Measurements from ENCODE around the gene ARL3.
A peak's percentile ranks its signal among the peaks of the same experiment; 100 is the strongest.
"Not testable (repeated sequence)": the region's sequence is repeated elsewhere in the genome, so short reads cannot be mapped to it uniquely, and the experiment has no call there.

The ARL3 gene

GRCh38 chr10:102673819-102674511 is 40.2 kb downstream of the ARL3 start:
- peak in 3 of 4 experiments; percentile 30 to 46 (median 42) for DNase-seq (ENCODE audit: low read depth in 4 of 4, low spot score in 1 of 4)

GRCh38 chr10:102673236-102673818 is 40.9 kb downstream of the ARL3 start:
- DNase-seq (ENCODE audit: low read depth in 4 of 4, low spot score in 1 of 4): no peak

- DNase-seq (ENCODE audit: low read depth in 4 of 4, low spot score in 1 of 4): no peak
Observed at GRCh38 chr10:102670871-102671434, 43.2 kb downstream of the ARL3 start.

- DNase-seq (ENCODE audit: low read depth in 4 of 4, low spot score in 1 of 4): no peak
Observed at GRCh38 chr10:102670065-102670670, 44.0 kb downstream of the ARL3 start.

- DNase-seq (ENCODE audit: low read depth in 4 of 4, low spot score in 1 of 4): no peak
Observed at GRCh38 chr10:102669206-102670064, 44.8 kb downstream of the ARL3 start.

- DNase-seq (ENCODE audit: low read depth in 4 of 4, low spot score in 1 of 4): no peak
Observed at GRCh38 chr10:102668326-102669107, 45.7 kb downstream of the ARL3 start.

GRCh38 chr10:102667411-102667810 is 46.8 kb downstream of the ARL3 start:
- not testable (repeated sequence) for DNase-seq (ENCODE audit: low read depth in 4 of 4, low spot score in 1 of 4)

- DNase-seq (ENCODE audit: low read depth in 4 of 4, low spot score in 1 of 4): no peak
Observed at GRCh38 chr10:102665904-102666509, 48.2 kb downstream of the ARL3 start.

GRCh38 chr10:102661658-102662028 is 52.6 kb downstream of the ARL3 start:
- no peak for DNase-seq (ENCODE audit: low read depth in 4 of 4, low spot score in 1 of 4)

- DNase-seq (ENCODE audit: low read depth in 4 of 4, low spot score in 1 of 4): peak in 2 of 4 experiments; percentile 28 to 60
Observed at GRCh38 chr10:102660888-102661657, 53.1 kb downstream of the ARL3 start.

GRCh38 chr10:102658802-102659201 is 55.4 kb downstream of the ARL3 start:
- no peak for DNase-seq (ENCODE audit: low read depth in 4 of 4, low spot score in 1 of 4)

GRCh38 chr10:102657984-102658724 is 56.0 kb downstream of the ARL3 start:
- DNase-seq (ENCODE audit: low read depth in 4 of 4, low spot score in 1 of 4): no peak

GRCh38 chr10:102657451-102657850 is 56.7 kb downstream of the ARL3 start:
- DNase-seq (ENCODE audit: low read depth in 4 of 4, low spot score in 1 of 4): no peak

- DNase-seq (ENCODE audit: low read depth in 4 of 4, low spot score in 1 of 4): no peak
Observed at GRCh38 chr10:102656791-102657371, 57.3 kb downstream of the ARL3 start.

- DNase-seq (ENCODE audit: low read depth in 4 of 4, low spot score in 1 of 4): no peak
Observed at GRCh38 chr10:102656026-102656425, 58.2 kb downstream of the ARL3 start.

GRCh38 chr10:102654969-102655368 is 59.2 kb downstream of the ARL3 start:
- DNase-seq (ENCODE audit: low read depth in 4 of 4, low spot score in 1 of 4): no peak

- no peak for DNase-seq (ENCODE audit: low read depth in 4 of 4, low spot score in 1 of 4)
Observed at GRCh38 chr10:102654566-102654965, 59.6 kb downstream of the ARL3 start.

GRCh38 chr10:102653060-102653459 is 61.1 kb downstream of the ARL3 start:
- DNase-seq (ENCODE audit: low read depth in 4 of 4, low spot score in 1 of 4): no peak
